ENCODE measurements around the gene SOCS1.

GRCh38 chr16:11205065-11205699, 50.8 kb downstream of the SOCS1 start:
- TF ChIP-seq POLR2A (IDR thresholded peaks at IDR 0.05; ENCODE audit: low read depth, low read length) = no peak
- no peak for TF ChIP-seq POLR2AphosphoS5 (IDR thresholded peaks at IDR 0.05; ENCODE audit: low read depth, low read length)

Measured in GM12892 (cell line).